Omental fat pad (tissue), 4 donors: ENCODE data around the gene SHB. TPM values are rescaled to one million over a fixed set of nuclear protein-coding genes. Genes with fewer than 3 reads are reported as not detected.

ENCODE experiments used
- ATAC-seq: fragments of 150-250 bp; one replicate; pipeline ENCODE4 v1.9.1; 2016; ENCODE audit warnings: mild to moderate bottlenecking, moderate library complexity; ENCODE audit not compliant: low FRiP score
- DNase-seq: peaks from one replicate; pipeline ENCODE4 v3.0.0-alpha.2; 2019; ENCODE audit warnings: low spot score
- total RNA-seq, 4 donors: library from RNA; depleted of rRNA; stranded (reverse); fragments of >200 nt; gene quantifications; one replicate each; pipeline ENCODE4 v1.1.0, GENCODE V29; 2016
- TF ChIP-seq, protein P1 (sequence below), 3 donors: fragments of 450-650 bp; IDR thresholded peaks; one replicate each; pipeline ENCODE4 v1.5.1; 2016 to 2017; ENCODE audit warnings: antibody characterized with exemption in 3 of 3, mild to moderate bottlenecking in 3 of 3, moderate library complexity in 2 of 3

SHB gene
- total RNA-seq, 4 donors from 2014 or later, result 10.4 to 61.6 (median 20.7) TPM

DNA sequence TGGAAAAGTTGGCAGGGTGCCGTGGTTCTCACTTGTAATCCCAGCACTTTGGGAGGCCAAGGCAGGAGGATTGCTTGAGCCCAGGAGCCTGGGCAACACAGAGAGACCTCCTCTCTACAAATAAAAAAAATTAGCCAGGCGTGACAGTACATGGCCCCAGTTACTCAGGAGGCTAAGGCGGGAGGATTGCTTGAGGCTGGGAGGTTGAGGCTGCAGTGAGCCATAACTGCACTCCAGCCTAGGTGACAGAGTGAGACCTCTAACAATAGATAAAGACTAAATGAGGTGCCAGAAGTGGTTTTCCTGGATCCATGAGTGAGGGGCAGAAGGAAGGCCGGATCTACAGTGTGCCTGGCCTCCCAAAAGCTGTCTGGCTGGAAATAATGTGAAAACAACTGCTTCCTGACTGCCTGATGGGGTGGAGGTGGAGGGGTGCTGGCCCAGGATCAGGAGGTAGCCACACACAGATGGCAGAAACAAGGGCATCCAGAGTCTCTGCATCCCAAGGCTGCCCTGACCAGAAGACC, 4.1 kb downstream of the SHB start:
- ATAC-seq (no peak), DNase-seq (no peak)
- TF ChIP-seq, protein P1, sequence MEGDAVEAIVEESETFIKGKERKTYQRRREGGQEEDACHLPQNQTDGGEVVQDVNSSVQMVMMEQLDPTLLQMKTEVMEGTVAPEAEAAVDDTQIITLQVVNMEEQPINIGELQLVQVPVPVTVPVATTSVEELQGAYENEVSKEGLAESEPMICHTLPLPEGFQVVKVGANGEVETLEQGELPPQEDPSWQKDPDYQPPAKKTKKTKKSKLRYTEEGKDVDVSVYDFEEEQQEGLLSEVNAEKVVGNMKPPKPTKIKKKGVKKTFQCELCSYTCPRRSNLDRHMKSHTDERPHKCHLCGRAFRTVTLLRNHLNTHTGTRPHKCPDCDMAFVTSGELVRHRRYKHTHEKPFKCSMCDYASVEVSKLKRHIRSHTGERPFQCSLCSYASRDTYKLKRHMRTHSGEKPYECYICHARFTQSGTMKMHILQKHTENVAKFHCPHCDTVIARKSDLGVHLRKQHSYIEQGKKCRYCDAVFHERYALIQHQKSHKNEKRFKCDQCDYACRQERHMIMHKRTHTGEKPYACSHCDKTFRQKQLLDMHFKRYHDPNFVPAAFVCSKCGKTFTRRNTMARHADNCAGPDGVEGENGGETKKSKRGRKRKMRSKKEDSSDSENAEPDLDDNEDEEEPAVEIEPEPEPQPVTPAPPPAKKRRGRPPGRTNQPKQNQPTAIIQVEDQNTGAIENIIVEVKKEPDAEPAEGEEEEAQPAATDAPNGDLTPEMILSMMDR (IDR thresholded peaks at IDR 0.05), result no peak

DNA sequence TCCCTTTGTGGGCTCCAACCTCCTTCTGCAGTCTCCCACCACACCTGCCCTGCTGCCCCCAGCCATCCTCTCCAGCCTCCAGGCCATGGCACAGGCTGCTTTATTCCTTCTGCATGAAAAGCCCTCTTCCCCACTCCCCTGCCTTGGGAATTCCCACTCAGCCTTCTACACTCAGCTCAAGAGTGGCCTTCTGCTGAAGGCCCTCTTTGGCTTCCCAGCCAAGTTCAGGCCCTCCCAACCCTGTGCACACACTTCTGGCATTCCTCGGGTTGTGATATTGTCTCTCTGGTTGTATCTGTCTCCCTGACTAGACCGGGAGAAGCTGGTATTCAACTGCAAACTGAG, 5.7 kb downstream of the SHB start:
- ATAC-seq, result no peak
- TF ChIP-seq, protein P1 (IDR thresholded peaks at IDR 0.05), result no peak
- no peak for DNase-seq

DNA sequence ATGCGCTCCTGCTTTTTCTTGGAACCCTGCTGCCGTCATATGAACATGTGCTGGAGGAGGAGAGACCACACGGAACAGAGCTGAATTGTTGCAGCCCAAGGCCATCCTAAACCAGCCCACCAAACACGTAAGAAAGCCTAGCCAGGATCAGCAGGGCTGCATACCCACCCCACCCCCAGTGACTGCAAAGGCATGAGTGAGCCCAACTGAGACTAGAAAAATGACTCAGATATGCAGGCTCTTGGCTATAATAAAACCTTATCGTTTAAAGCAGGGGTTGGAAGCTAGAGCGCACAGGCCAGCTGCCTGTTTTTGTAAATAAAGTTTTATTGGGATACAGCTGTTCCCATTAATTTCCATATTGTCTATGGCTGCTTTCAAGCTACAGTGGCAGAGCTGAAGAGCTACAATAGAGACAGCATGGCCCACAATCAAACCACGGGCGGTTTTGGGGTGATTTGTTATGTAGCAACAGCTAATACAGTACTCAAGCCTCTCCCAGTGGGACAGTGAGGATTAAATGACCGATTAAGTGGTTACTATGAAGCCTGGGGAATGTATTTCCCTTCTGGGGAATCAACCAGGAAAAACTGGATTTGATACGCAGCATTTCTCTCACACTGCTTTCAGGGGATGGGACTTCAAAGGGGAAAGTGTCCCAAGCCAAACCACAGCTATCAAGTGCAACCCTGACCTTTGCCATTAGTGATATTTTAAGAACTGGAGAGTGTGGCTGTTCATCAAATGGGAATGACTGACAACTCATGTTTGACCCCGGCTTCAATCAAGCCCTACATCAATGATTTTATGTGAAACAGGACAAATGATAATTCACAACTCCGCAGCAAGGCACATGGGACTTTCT, 6.3 kb downstream of the SHB start:
- DNase-seq (no peak), ATAC-seq (no peak)
- TF ChIP-seq, protein P1 (IDR thresholded peaks at IDR 0.05), result no peak

DNA sequence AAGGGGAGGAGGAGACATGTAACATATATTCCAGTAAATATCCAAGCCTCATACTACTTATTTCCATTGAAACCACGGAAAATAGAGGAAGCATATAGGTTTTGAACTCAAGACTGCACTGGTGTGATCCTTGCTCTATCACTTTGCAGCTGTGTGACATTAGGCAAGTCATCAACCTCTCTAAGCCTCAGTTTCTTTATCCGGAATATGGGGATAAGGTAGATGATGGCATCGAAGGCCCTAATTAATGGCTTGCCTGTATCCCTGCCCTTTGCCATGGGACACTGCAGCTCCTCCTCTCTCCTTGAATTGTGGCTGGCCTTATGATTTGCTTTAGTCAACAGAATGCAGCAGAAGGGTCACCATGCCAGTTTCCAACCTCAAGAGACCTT, 6.9 kb downstream of the SHB start:
- no peak for ATAC-seq
- TF ChIP-seq, protein P1 (IDR thresholded peaks at IDR 0.05), result no peak
- no peak for DNase-seq

DNA sequence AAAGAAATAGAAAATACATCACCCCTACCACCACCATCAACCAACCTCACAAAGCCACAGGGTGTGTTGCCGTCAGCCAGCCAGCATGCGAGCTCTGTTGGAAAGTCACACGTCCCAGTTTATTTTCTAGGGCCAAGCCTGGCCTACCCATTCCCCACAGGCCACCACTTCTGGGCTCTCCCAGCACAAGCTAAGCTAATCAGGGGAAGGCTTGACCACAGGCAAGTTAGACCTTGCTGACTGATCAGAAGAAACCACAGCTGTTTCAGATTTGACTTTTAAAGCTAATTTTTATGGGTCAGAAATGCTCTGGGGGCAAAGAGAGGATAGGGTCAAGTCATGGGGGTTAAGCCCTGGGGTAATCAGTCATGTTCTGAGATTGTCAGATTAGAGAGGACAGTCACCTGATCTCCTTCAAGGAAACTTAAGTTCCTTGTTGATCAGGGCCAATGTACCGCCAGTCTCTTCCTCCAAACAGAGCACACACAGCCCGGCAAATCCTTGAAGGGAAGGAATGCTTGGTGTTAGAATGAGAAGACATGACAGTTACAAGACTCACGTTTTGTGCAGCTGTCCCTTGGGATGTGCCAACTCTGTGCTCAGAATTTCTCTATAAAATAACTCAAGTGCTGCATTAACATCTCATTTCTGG, 7.6 kb downstream of the SHB start:
- TF ChIP-seq, protein P1 (IDR thresholded peaks at IDR 0.05), result no peak
- no peak for DNase-seq
- no peak for ATAC-seq

DNA sequence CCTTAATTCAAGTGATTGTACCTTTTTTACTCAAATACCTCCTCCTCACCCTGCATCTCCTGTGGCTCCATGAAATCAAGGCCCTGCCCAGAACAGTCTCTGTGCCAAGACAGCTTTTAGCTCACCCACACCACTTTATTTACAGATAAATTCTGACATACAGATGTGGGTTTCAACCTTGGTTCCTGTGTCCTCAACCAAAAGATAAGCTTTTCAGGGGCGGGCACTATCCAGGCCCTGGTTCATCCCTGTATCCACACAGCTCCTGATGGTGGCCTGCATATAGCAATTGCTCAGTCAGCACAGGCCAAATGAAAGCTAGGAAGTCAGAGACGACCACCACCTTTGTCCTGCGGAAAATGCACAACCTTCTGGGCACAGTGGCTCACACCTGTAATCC, 8.3 kb downstream of the SHB start:
- TF ChIP-seq, protein P1 (IDR thresholded peaks at IDR 0.05), result no peak
- ATAC-seq (no peak), DNase-seq (no peak)
